GM19397 (cell line): ENCODE results near the gene NPR3.

Experiments
- ATAC-seq: cut with Tn5 transposase; IDR thresholded peaks from one replicate; pipeline ENCODE4 v1.9.1; 2021; ENCODE audit warnings: mild to moderate bottlenecking, moderate library complexity; ENCODE audit not compliant: unreplicated experiment

NPR3 gene

DNA sequence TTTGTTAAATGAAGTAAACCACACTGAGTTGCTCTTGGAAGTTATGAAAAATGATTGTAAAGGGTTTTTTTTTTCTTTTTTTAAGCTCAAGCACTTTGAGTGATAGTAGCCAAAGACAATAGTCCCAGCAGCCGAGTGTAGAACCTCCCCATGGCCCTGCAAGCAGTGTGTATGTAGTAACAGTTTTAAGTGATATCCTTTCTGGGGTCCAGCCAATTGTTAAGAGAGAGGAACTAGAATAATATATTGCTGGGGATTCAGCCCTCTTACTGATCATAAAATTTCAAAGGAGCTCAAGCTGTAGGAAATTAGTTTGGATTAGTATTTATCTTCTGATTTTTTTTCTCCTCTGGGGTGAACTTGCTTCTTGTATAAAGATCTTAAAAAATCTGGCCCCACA, 43.2 kb downstream of the NPR3 start:
- no peak for ATAC-seq

DNA sequence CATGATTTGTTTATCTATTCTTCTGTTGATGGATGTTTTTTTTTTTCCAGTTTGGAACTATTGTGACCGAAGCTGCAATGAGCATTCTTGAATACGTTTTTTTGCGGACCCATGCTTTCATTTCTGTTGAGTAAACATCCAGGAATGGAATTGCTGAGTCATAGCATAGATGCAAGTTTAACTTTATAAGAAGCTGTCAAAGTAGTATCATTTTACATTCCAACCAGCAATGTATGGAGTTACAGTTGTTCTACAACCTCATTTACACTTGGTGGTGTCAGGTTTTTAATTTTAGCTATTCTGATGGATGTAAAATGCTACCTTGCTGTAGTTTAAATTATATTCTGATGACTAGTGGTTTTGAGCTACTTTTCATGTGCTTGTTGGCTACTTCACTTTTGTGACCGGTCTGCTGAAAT, 49.0 kb downstream of the NPR3 start:
- ATAC-seq = no peak

DNA sequence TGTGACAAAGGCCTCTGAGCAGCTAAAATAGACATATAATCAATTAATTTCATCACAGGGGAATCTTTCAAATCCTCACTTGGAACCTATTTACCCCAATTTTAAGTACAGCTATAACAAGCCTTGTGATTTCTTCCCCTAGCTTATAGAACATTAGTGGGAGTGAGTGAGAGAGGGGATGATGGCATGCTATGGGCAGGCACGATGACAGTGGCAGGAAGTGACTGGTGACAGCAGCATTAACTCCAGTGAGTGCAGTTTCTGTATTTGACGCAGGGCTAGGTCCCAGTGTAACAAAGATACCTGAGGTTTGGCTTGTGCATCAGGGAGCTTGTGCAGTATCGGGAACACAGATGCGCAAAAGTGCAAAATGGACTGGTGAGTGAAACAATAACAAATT, 54.1 kb downstream of the NPR3 start:
- ATAC-seq = no peak

DNA sequence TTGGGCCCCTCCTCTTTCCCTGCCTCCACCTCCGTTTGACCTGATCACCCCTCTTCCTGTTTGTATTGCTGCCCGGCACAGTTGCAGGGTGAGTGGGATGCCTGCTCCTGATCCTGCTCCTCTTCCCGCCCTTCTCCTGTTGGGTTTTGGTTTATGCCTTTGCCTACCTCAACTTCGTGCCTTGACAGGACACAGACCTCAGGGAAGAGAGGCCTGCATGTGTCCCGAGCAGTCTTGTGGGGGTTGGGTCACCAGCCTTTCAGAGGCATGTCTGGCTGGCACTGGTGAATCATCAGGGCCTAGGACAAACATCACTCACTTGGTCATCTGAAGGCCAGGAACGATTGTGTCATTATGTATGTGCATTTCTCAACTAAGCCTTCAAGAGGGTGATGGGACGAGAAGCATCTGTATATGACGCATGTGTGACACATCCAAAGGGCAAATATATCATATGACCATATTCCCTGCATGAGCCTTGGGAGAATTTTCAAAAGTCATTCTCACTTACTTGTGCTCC, 56.9 kb downstream of the NPR3 start:
- ATAC-seq = no peak

DNA sequence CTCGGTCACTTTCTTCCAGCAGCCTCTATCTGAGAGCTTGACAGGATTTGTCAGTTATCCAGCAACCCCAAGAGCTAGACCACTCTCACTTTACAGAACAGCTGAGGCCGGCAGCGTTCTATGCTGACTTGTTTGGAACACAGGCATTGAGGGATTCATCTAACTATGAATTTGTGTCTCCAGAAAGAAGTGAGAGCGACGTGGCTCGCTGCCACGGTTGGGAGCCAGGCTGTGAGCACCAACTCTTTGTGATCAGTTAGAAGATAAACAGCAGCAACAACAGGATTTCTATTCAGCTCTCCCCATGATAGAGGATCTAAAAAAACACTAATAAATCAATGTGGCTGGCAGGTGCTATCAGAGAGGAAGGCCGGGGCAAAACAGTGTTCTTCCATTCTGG, 58.6 kb downstream of the NPR3 start:
- no peak for ATAC-seq

DNA sequence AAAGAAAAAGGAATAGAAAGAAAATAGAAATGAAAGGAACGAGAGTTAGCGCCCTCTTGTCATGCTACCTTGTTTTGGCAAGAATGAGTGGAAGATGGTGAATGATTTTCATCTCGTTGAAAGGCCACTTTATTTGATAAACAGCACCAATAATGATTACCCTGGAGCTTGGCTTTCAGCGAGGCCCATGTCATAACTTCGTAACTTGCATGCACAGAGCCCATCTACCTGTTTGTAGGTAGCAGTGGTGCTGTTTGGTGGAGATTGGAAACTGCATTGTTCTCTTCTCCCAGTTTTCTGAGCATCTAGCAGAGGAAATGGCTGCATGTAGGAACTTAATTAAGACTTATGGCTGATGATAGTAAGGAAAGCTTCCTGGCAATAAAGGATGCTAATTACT, 59.3 kb downstream of the NPR3 start:
- no peak for ATAC-seq

DNA sequence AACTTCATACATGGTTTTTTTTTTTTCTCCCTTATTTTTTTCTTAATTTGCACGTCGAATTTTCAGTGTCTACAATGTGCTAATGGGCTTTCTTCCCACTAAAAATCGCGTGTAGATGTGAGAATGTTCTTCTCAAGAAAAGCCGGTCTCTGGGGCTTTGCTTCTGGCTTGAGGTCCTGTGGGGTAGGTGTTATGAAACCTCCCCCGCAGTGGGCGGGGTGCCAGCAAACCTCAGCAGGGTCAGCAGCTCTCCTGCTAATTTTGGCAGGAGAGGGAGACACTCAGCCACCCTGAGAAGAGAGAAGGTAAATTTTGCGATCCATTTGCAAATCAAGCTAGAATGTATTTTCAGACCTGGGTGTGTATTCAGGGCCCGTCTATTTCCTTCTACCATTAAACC, 59.9 kb downstream of the NPR3 start:
- ATAC-seq = no peak

DNA sequence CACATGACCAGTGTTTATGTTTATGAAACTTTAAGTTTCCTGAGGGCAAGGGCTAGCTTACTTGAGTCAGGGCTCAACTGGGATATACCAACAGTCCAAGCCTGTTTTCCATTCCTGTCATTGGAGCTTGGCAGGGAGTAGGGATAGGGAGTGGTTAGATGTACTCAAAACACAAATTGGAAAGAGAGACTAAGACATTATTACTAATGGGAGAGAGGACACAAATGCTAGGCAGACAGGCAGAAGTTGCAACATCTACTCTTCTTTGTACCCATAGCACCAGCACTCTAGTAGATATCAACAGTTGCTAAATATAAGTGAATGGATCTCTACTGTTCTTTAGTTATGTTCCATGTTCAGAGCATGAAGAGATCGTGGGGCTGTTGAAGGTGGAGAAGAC, 62.8 kb downstream of the NPR3 start:
- no peak for ATAC-seq

DNA sequence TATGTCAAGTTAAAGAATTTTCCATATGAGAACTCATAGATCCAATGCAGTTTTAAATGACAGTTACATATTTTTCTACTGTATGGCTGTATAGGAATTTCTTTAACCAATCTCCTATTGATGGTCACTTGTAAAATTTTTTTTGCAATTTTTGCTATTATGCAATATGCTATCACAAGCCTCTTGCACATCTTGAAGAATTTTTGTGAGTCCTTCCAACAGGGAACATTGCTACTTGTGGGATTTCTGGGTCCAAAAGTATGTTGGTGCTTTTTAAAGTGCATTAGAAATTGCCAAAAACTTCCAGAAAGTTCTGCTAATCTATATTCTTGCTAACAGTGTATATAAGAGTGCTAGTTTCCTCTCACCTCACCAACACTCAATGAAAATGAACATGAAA, 65.1 kb downstream of the NPR3 start:
- ATAC-seq = no peak

DNA sequence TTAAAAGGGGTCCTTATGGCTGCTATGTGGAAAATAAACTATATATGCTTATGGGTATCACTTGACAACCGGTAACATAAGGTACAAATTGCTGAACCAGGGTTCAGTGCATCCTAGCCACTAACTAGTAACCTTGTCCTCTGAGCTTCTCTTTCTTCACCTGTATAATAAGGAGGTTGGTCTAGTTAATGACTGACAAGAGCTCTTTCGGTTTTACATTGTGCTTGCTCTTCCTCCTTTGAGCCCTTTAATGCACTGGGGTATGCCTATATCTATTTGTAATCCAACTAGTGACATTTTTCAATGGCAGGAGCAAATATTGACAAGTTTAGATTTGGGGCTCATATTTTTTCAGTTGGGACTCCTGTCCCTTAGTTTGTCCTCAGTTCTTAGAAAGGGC, 66.1 kb downstream of the NPR3 start:
- ATAC-seq = no peak

DNA sequence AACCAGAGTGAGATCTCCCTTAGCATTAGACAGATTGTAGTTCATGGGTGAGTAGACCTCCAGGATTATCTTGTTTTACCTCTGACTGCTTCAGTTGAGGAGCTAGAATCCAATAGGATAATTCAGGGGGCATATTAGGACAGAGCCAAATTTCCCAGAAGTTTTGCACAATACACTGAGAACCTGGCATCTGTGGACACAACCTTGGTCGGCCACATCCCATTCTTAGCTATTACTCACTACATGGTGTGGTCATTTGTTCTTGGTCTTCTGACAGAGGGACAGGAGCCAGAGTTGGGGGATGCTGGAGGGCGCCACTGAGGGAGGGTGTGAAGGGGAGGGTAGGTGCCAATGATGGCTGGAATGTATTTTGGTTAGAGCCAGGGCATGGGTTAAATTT, 66.6 kb downstream of the NPR3 start:
- ATAC-seq = no peak

DNA sequence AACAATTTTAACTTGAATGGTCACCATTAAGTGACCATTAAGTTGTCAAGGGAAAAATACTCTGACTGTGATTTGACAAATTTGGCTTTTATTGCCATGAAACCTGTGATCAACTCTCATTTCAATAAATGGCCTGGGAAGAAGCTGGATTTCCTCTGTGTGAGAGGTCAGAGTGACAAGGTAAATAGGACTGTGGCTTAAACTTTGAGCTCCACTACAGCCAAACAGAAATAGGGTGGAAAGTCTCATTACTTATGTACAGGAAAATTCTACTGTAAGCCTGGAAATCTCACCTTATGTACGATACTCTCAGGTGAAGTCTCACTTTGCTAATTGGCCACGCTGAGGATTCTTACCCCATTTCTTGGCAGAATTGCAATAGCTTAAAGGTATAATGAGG, 67.3 kb downstream of the NPR3 start:
- ATAC-seq = no peak

DNA sequence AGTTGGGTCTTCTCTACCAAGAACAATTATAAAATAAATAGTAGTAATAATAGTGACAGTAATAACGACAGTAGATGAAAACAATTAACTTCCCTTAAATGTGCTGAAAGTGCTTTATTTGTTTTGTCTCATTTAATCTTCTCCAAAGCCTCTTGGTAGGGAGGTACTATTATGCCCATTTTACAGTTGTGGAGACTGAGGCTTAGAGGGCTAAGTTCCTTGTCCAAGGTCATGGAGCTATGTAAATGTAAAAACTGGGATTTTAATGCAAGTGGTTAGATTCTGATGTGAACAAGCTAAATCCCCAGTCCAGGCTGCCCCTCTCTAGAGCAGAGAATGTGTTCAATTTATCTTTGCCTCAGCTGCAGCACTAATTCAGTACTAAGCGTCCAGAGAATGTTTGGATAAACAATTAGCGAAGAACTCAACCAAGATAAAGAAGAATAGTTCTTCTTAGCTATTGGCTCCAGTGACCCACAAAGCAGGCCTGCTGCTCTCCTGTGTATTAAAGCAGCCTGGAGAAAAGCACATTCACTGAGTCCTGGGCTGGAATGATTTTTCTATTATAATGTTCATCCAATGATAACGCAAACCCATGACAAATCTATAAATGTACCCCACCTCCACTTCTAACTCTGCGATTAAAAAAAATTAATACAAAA, 68.8 kb downstream of the NPR3 start:
- no peak for ATAC-seq

DNA sequence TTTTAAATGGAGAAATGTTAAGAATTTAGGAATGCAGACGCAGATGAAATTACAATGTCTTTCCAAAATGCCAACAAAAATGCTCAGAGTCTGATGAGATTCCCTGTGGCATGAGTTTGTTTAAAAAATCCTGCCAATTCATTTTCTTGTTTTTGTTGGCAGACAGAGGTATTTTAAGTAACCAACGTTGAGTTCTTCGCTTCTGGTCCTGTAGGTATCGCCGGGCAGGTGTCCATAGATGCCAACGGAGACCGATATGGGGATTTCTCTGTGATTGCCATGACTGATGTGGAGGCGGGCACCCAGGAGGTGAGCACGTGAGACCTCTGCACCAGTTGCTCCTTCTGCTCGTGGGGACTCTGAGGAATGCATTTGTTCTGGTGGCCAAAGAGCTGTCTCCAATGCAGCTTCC, 69.4 kb downstream of the NPR3 start:
- ATAC-seq = no peak

DNA sequence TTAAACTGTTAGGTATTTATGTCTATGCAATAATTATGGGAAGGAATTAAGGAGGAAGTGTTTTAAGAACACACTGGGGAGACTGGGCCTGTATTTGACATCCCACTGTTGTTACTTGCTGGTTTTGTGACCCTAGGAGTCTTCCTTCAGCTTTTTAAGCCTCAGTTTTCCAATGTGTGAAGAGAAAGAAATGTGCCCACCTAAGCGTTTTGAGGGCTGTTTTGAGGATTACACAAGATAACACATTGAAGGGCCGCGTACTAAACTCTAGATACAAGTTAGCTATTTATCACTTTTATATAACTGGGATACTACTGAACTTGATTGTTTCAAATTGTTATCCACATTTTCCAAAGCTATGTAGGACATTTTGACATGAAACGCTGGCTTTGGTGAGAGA, 72.5 kb downstream of the NPR3 start:
- ATAC-seq = no peak

DNA sequence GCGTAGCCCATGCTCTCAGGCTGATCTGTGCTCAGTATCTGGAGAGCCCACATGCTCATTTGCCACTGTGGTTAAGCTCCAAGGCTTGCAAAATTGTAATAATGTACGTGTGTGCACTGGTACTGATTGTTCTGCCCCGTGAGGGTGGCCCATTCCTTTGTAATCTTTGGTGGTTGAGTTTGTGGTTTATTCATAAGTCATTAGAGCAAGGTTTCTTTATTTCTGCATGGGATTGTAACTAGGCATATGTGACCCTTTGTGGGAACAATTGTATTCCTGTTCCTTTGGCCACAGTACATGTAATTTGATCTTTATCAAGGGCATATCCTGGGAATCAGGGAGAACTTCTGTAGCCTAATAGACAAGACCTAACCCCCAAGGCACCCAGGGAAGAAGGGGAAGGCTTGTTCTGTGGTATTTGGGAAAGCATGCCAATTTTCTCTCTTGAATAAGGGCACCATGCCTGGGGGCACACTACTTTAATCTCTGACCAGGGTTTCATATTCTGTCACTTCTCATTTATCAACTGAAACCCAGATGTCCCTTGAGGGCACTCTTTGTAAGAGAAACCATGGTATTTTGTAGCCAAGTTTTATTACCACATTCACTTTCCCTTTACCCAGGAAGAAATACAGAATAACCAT, 74.6 kb downstream of the NPR3 start:
- ATAC-seq = no peak

DNA sequence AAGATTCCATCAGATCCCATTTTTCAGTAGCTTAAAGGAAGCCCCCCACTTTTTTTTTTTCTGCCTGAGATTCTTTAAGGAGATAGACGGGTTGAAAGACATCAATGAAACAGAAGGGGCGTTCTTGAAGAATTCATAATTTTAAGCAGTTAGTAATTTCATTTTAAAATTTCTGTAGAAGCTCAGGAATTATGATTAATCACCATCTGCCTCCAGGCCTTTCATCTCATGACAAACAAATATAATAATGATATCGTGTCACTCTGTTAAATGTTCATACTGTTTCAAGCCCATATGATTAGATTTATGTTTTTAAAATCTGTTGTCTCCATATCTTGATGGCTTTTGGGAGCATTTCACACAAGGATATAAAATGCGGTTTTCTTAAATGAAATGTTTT, 75.2 kb downstream of the NPR3 start:
- ATAC-seq = no peak

DNA sequence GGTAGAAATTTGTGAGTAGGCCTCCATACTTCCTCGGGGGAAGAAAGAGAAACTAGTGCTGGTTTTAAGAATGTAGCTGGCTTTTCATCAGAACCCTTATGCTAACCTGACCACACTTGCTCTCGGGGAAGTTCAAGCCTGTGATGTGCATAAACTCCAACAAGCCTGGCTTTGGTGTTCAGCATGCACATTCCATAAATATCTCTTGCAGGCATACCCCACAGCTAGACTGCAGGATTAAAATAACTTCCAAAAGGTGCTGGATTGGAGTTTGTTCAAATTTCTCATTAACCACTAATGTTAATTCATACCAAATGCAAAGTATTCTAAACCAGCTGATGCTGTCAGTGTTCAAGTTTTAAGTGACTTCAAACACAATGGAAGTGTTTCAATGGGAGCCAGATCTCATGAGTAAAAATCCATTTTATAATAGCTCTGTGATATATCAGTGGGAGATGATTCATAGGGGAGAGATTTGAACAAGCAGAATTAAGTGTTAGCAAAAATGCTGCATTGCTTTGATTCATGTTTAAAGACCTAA, 79.4 kb downstream of the NPR3 start:
- ATAC-seq = no peak

DNA sequence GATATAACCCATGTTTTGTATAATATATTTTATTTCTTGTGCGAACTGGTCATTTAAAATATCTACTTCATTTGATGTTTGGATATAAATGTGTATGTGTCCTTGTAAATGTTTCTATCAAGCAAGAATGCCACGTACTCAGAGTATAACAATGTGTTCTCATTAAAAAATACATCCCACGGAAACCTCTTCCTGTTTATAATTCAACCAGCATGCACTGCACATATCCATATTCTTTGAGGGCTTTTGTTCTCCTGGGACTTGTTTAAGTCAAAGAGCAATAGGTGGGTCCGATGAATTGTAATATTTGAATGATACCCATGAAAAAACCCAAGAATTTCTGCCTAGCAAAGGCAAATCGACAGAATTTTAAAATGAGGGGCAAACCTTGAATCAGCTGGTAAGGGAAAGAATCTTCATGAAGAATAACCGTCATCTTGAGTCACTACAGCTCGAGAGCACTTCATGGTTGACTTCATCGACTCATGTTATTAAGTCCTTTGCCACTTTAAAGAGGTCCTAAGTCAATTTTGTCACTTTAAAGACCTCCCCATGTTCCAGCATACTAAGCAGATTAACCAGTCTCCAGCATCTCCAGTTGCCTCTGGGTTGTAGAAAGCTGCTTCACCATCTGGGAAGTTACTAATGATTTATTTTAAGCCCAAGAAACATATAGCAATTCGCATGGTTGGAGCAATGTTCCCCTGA, 80.6 kb downstream of the NPR3 start:
- ATAC-seq = no peak

DNA sequence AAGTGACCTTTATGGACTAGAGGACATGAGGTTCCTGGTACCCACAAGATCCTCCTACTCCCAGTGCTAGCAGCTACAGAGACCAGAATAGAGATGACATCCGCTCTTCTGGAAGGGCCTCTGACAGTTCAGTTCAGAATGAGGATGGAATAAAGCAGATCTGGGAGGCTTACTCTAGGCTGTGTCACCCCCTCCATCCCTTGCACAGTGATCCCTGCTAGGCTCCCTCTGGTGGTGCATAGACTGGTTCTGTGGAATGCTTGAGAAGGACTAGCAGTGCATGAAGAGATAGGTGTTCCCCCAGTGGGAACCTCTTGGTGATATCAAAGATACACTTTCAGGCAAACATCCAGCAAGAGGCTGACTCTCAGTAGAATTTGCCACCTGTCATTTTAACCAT, 83.0 kb downstream of the NPR3 start:
- ATAC-seq = no peak

DNA sequence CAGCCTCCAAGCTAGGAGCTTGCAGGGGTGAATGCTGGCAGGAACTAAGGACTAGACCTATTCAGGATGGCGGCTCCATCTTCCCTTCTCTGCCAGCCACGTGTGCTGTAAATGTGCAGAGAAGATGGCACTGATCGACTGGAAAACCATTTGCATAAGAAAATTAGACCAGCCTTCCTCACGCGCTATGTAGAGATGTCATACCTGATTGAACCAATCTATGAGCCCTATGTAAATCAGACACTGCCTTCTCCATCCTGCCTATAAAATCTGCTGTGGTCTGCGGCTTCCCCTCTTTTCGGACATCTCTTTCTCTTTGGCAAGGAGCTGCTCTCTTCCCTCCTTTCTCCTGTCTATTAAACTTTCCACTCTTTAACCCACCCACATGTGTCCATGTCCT, 91.6 kb downstream of the NPR3 start:
- ATAC-seq = no peak

DNA sequence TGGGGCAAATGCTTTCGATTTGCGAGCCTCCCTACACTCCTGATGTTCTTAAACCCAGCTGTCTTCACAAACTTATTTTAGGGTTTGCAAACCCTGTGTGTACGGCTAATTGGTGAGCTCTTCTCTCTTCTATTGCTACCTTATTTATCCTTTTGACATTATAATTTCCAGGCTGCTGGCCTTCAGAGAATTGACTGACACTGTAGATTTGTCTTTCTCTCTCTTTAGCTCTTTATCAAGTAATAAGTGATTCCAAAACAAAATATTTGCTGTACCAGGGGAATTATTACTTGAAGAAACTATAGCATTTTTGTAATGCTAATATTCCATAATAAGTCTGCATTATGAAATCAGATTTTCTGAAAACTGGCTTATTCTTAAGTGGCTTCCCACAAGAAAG, 92.5 kb downstream of the NPR3 start:
- no peak for ATAC-seq
